AG09309 (cell line): Measurements from ENCODE around the gene HSPBAP1.

Source experiments
- DNase-seq: peaks from one replicate; pipeline ENCODE4 v3.0.0-alpha.2; 2010; ENCODE audit warnings: low read depth
- H3K4me3 ChIP-seq: 2 replicates; pipeline ENCODE4 v1.5.1; 2011; ENCODE audit warnings: mild to moderate bottlenecking, low read depth, low read length, moderate library complexity; ENCODE audit not compliant: control insufficient read depth
- TF ChIP-seq, protein P1 (sequence below): IDR thresholded peaks from 2 replicates; pipeline ENCODE4 v1.5.1; 2011; ENCODE audit warnings: mild to moderate bottlenecking, low read depth, low read length, inconsistent platforms; ENCODE audit not compliant: insufficient read depth, control insufficient read depth; ENCODE audit errors: missing control alignments

The HSPBAP1 gene

DNA sequence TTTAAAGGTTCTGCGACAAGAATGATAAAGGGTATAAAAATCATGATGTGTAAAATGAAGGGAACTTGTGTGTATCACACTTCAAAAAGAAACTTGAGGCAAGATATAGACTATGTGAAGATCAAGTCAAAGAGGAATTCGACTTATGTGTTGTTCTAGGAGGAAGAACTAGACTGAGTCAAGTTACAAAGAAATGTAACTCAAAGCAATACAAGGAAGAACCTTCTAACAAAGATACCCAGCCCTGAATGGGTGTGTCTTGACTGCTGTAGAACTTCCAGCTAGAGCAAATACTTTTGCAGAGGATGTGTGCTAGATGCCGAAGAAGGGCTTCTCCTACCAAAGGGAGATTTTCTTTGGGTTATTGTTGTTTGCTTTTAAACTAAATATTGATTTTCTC lies 3.7 kb upstream of the HSPBAP1 start:
- TF ChIP-seq, protein P1, sequence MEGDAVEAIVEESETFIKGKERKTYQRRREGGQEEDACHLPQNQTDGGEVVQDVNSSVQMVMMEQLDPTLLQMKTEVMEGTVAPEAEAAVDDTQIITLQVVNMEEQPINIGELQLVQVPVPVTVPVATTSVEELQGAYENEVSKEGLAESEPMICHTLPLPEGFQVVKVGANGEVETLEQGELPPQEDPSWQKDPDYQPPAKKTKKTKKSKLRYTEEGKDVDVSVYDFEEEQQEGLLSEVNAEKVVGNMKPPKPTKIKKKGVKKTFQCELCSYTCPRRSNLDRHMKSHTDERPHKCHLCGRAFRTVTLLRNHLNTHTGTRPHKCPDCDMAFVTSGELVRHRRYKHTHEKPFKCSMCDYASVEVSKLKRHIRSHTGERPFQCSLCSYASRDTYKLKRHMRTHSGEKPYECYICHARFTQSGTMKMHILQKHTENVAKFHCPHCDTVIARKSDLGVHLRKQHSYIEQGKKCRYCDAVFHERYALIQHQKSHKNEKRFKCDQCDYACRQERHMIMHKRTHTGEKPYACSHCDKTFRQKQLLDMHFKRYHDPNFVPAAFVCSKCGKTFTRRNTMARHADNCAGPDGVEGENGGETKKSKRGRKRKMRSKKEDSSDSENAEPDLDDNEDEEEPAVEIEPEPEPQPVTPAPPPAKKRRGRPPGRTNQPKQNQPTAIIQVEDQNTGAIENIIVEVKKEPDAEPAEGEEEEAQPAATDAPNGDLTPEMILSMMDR: no peak
- no peak for DNase-seq
- H3K4me3 ChIP-seq: no peak overlapping the region

DNA sequence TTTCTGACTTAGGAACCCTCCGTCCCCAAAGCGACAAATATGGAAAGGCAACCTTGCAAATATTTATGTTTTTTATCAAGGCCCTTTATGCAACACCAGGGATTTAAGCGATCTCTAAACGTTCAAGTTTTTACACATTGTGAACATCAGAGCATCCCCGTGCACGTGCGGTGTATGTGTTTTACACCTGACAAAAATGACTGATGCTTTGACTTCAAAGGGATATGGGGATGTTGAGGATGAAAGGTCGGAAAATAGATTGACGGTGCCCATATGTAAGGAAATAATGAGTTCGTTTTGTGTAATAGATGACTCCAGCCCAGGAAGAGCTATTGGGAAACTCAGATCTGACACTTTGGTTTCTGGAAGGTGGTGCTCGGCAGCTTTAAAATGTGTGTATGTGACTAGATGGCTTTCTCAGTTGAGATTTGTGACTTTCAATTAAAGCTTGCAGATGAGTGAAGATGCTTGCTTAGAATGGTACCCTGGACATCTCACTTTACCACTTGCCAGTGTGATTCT lies 2.1 kb upstream of the HSPBAP1 start:
- DNase-seq: no peak
- TF ChIP-seq, protein P1: no peak
- peak overlapping the region; percentile 80 for H3K4me3 ChIP-seq

DNA sequence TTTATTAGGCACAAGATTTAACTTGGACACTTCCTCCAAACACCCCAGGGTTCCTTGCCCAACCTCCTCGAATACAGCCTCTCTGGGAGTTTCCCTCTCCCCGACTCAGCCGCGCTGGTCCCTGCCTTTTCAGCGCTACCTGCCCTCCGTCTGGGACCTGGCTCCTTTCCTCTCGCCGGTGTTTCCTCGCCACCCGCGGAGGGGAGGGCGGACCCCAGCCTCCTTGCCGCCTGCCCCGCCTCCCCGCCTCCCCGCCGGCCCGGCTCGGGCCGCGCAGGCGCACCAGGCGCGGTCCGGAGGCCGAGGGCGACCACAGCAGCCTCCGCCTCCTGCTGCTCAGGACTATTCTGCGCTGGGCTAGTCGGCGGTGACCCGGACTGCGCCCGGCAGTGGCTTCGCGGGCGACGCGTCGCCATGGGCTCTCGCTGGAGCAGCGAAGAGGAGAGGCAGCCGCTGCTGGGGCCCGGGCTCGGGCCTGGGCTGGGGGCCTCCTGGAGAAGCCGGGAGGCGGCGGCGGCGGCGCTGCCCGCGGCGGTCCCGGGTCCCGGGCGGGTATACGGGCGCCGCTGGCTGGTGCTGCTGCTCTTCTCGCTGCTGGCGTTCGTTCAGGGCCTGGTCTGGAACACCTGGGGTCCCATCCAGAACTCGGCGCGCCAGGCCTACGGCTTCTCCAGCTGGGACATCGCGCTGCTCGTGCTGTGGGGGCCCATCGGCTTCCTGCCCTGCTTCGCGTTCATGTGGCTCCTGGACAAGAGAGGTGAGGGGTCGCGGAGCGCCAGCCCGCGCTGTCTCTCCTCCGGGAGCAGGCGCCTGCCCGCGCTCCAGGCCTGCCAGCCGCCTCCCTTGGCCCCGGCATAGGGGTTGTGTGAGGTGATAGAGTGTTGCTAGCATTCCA lies 1.4 kb upstream of the HSPBAP1 start, which contains the start of gene SLC49A4:
Gene SLC49A4, plus strand, starts transcription at position 291 of the 895 bp plus-strand sequence. Its CDS starts 124 bp downstream, at position 415.
- H3K4me3 ChIP-seq: peak within 1 kb of the TSS; percentile 80
- no peak for DNase-seq
- TF ChIP-seq, protein P1: no peak

DNA sequence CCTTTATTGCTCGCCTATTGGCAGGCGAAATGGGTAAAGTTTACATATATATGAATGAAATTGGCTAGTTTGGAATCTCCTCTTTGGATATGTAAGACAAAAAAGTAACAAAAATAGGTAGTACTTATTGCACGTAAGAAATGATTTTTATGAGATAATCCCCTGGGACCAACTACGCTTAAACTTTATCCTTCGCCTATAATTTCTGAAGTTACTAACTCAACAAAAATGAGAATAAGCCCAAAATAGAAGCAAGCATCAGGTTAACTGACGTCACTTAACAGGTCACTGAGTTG lies 800 bp upstream of the HSPBAP1 start:
- TF ChIP-seq, protein P1: no peak
- peak; percentile 33 for DNase-seq
- H3K4me3 ChIP-seq: peak overlapping the region; percentile 80

DNA sequence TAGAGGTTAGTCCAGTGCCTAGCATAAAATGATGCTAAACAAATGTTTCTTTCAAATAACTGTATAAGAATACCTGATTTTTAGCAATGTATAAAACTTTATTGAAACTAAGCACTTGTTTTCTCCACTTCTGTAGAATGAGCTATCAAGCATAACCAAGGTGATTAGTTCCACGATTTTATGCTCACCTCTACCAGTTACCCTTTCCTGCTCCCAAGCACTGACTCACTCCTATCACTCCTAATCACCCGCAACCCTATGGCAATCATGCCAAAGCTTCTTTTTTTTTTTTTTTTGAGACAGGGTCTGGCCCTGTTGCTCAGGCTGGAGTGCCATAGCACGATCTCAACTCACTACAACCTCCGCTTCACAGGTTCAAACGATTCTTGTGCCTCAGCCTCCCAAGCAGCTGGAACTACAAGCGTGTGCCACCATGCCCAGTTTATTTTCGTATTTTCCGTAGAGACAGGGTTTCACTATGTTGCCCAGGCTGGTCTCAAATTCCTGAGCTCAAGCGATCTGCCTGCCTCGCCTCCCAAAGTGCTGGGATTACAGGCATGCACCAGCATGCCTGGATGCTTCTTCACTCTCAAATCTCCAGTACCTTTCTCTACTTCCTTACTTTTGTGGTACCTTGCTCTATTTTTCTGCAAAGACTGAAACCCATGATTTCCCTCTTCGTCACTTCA lies 3.9 kb downstream of the HSPBAP1 start:
- TF ChIP-seq, protein P1: no peak
- DNase-seq: no peak
- no peak overlapping the region for H3K4me3 ChIP-seq

DNA sequence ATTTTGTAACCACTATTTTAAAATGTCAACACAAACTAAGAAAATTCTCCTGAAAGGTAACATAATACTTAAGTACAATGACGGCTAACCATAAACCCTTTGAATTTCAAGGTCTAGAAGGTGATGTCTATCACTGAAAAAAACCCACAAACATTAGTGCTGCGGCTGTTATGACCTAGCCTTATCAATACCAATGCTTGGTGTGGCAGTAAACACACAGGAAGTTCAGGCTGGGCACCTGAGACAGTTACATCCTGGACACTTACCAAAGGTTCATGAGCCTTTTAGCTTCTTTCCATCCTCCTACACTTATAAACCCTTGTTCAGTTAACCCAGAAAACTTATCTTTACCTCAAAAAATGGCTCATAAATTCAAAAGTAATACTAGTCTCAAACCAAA lies 5.8 kb downstream of the HSPBAP1 start:
- no peak for DNase-seq
- no peak overlapping the region for H3K4me3 ChIP-seq
- TF ChIP-seq, protein P1: no peak
